Renal cortical epithelial cell (primary cell): ENCODE results near the gene STH. TPM values are rescaled to one million over a fixed set of nuclear protein-coding genes. Genes with fewer than 3 reads are reported as not detected.
"Not testable (repeated sequence)": the region's sequence is repeated elsewhere in the genome, so short reads cannot be mapped to it uniquely, and the experiment has no call there.

Experiments
- DNase-seq: peaks from one replicate; pipeline ENCODE4 v3.0.0-alpha.2; 2011; ENCODE audit warnings: low read depth
- total RNA-seq: library from RNA; depleted of rRNA; stranded (reverse); fragments of >200 nt; gene quantifications from 2 replicates; pipeline ENCODE4 v1.2.3, GENCODE V29; 2014

Gene STH
- total RNA-seq, 1 donor from 2014 or later: not detected

- not testable (repeated sequence) for DNase-seq
Measured at GRCh38 chr17:46006082-46006481, 7.0 kb downstream of the STH start.

- DNase-seq: no peak
Measured at GRCh38 chr17:46007461-46007965, 8.5 kb downstream of the STH start.

GRCh38 chr17:46008591-46008990, 9.5 kb downstream of the STH start:
- no peak for DNase-seq

- DNase-seq: no peak
Measured at GRCh38 chr17:46009681-46010596, 10.9 kb downstream of the STH start.

DNA sequence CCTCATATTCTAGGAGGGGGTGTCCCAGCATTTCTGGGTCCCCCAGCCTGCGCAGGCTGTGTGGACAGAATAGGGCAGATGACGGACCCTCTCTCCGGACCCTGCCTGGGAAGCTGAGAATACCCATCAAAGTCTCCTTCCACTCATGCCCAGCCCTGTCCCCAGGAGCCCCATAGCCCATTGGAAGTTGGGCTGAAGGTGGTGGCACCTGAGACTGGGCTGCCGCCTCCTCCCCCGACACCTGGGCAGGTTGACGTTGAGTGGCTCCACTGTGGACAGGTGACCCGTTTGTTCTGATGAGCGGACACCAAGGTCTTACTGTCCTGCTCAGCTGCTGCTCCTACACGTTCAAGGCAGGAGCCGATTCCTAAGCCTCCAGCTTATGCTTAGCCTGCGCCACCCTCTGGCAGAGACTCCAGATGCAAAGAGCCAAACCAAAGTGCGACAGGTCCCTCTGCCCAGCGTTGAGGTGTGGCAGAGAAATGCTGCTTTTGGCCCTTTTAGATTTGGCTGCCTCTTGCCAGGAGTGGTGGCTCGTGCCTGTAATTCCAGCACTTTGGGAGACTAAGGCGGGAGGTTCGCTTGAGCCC, 11.6 kb downstream of the STH start:
- no peak for DNase-seq

GRCh38 chr17:46011711-46012505, 12.9 kb downstream of the STH start:
- no peak for DNase-seq

- no peak for DNase-seq
Measured at GRCh38 chr17:46012506-46013079, 13.5 kb downstream of the STH start.

DNA sequence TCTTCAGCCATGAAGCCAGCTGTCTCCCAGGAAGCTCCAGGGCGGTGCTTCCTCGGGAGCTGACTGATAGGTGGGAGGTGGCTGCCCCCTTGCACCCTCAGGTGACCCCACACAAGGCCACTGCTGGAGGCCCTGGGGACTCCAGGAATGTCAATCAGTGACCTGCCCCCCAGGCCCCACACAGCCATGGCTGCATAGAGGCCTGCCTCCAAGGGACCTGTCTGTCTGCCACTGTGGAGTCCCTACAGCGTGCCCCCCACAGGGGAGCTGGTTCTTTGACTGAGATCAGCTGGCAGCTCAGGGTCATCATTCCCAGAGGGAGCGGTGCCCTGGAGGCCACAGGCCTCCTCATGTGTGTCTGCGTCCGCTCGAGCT, 14.1 kb downstream of the STH start:
- no peak for DNase-seq

- no peak for DNase-seq
Measured at GRCh38 chr17:46013502-46014165, 14.6 kb downstream of the STH start.

- not testable (repeated sequence) for DNase-seq
Measured at GRCh38 chr17:46019408-46019925, 20.4 kb downstream of the STH start.

DNA sequence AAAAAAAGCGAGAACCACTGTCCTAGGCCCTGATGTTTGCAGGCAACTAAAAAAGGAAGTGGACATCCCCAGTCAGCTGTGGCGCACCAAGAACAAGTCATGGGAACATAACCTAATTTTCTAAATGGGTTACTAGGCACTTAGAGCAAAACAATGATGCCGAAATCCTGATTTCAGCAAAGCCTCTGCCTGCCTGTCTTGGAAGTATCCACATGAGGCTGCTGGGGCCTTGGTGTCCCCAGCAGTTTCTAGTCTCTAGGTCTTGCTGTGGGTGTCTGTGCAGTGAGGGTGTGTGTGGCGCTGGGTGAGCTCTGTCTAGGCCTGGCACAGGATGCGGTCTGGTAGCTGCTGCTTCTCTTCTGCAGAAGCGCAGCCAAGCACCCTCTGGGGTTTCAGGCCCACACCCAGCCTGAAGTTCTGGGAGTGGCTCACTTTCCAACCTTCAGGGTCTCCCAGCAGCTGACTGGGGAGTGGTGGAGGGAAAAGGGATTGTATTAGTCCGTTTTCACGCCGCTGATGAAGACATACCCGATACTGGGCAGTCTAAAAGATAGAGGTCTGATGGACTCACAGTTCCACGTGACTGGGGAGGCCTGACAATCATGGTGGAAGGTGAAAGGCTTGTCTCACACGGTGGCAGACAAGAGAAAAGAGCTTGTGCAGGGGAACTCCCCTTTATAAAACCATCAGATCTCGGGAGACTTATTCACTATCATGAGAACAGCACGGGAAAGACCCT, 21.1 kb downstream of the STH start:
- DNase-seq: no peak

- no peak for DNase-seq
Measured at GRCh38 chr17:46020998-46021397, 21.9 kb downstream of the STH start.

DNA sequence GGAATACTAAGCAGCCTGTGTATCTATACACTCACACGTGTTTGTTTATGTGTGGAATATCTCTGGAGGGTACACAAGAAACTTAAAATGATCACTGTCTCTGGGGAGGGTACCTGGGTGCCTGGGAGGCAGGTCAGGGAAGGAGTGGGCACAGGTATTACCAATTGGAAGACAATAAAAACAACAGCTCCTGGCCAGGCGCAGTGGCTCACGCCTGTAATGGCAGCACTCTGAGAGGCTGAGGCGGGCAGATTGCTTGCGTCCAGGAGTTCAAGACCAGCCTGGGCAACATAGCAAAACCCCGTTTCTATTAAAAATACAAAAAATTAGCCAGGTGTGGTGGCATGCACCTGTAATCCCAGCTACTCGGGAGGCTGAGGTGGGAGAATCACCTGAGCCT, 24.3 kb downstream of the STH start:
- not testable (repeated sequence) for DNase-seq

DNA sequence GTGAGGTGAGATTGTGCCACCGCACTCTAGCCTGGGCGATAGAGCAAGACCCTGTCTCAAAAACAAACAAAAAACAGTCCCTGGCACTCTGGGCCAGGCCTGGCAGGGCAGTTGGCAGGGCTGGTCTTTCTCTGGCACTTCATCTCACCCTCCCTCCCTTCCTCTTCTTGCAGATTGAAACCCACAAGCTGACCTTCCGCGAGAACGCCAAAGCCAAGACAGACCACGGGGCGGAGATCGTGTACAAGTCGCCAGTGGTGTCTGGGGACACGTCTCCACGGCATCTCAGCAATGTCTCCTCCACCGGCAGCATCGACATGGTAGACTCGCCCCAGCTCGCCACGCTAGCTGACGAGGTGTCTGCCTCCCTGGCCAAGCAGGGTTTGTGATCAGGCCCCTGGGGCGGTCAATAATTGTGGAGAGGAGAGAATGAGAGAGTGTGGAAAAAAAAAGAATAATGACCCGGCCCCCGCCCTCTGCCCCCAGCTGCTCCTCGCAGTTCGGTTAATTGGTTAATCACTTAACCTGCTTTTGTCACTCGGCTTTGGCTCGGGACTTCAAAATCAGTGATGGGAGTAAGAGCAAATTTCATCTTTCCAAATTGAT, 24.8 kb downstream of the STH start:
- no peak for DNase-seq

- DNase-seq: no peak
Measured at GRCh38 chr17:46024590-46024989, 25.5 kb downstream of the STH start.

GRCh38 chr17:46025060-46025459, 26.0 kb downstream of the STH start:
- DNase-seq: no peak

DNA sequence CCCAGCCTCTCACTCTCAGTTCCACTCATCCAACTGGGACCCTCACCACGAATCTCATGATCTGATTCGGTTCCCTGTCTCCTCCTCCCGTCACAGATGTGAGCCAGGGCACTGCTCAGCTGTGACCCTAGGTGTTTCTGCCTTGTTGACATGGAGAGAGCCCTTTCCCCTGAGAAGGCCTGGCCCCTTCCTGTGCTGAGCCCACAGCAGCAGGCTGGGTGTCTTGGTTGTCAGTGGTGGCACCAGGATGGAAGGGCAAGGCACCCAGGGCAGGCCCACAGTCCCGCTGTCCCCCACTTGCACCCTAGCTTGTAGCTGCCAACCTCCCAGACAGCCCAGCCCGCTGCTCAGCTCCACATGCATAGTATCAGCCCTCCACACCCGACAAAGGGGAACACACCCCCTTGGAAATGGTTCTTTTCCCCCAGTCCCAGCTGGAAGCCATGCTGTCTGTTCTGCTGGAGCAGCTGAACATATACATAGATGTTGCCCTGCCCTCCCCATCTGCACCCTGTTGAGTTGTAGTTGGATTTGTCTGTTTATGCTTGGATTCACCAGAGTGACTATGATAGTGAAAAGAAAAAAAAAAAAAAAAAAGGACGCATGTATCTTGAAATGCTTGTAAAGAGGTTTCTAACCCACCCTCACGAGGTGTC, 26.6 kb downstream of the STH start:
- DNase-seq: no peak

- DNase-seq: no peak
Measured at GRCh38 chr17:46026166-46027047, 27.4 kb downstream of the STH start.
